ENCODE results near the gene VPS50.

VPS50 gene

DNA sequence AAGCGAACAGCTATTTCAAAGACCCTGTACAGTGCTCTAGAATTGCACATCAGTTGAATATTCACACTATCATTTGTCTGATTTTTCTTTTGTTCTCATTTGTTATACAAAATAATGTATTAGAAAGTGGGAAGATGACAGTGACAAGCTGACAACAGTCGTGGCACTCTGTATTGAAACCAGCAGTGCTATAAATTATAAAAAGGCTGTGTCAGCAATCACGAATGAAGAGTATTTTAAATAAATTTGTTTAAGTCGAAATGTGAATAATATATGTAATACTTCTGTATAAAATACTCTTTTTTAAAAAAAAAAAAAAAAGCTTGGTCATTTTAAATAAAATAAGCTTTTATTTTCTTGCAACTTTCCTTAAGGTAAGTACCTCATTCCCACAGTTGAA is 122.6 kb downstream of the VPS50 start:
- no CpG with 5 or more reads among the region's 4 CpGs for WGBS (ENCODE audit: extremely low coverage, insufficient coverage, insufficient read length)
- Histone ChIP-seq H2AFZ (ENCODE audit: insufficient read depth, low read length, poor library complexity) (no peak overlapping the region), H3K14ac (ENCODE audit: low read length) (no peak overlapping the region), H3K36me3 (ENCODE audit: control insufficient read depth in 1 of 2, insufficient read depth in 2 of 2, low read length in 2 of 2) (no peaks in the 10 kb centered on the region), H3K4me2 (ENCODE audit: low read length) (no peak overlapping the region), H2AK5ac (ENCODE audit: low read length) (no peak overlapping the region), H2BK12ac (ENCODE audit: low read length) (no peak overlapping the region), H3K4ac (ENCODE audit: low read depth, low read length) (no peak overlapping the region), H2BK5ac (ENCODE audit: low read depth, low read length, poor library complexity) (no peak overlapping the region), H3K18ac (ENCODE audit: low read length) (no peak overlapping the region), H4K91ac (ENCODE audit: low read depth, low read length) (no peak overlapping the region), H3K9me3 (ENCODE audit: insufficient read depth, low read depth, low read length) (no peaks in the 10 kb centered on the region), H3K4me1 (ENCODE audit: control insufficient read depth in 1 of 2, insufficient read depth in 2 of 2, low read length in 2 of 2) (no peaks in the 10 kb centered on the region), H3K79me2 (ENCODE audit: control insufficient read depth, insufficient read depth, low read length, poor library complexity) (no peaks in the 10 kb centered on the region), H4K8ac (ENCODE audit: low read depth, low read length) (no peak overlapping the region), H3K9ac (ENCODE audit: low read length) (no peak overlapping the region), H3K23ac (ENCODE audit: low read length) (no peak overlapping the region), H3K79me1 (ENCODE audit: low read length) (no peaks in the 10 kb centered on the region), H3K27me3 (ENCODE audit: insufficient read depth, low read length) (no peaks in the 10 kb centered on the region), H3K4me3 (ENCODE audit: low read depth, low read length) (no peak overlapping the region), H3K27ac (ENCODE audit: low read depth, low read length) (no peak overlapping the region), H4K12ac (ENCODE audit: low read depth, low read length) (no peak overlapping the region), H2BK120ac (ENCODE audit: insufficient read depth, low read length, poor library complexity) (no peak overlapping the region)
- no peak for DNase-seq

DNA sequence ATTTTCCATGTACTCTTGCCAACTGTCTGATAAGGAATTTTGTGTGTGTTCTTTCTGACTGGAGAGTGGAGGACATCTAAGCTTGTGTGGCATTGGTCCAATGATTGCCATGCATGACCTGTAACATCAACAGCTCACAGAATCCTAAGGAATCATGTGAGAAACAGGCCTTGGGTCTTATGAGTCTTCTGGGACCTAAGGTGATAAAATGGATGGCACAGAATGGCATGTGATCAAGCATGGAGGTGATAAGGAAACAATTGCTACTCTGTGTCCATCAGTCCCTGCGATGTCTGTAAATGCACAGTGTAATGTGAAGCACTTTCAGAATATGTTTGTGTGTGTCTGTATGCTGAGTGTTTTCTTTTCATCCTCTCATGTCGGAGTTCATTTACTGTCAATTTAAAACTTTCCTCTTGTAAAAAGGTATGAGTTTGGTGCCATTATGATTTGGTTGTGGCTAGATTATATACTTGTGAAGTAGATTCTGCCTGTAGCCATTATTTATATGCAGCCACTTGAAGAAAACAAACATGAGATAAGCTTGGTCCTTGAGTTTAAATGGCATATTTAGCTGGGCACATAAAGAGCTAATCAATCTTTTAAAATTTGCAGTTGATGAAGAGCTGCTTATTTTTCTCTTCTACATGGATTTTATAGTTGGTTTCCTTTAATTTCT is 127.5 kb downstream of the VPS50 start:
- H3K4ac ChIP-seq (ENCODE audit: low read depth, low read length) = no peak overlapping the region
- DNase-seq = no peak
- H2AFZ ChIP-seq (ENCODE audit: insufficient read depth, low read length, poor library complexity) = no peak overlapping the region
- no peak overlapping the region for H3K14ac ChIP-seq (ENCODE audit: low read length)
- no peak overlapping the region for H3K9ac ChIP-seq (ENCODE audit: low read length)
- no peaks in the 10 kb centered on the region for H3K4me1 ChIP-seq (ENCODE audit: control insufficient read depth in 1 of 2, insufficient read depth in 2 of 2, low read length in 2 of 2)
- H2BK12ac ChIP-seq (ENCODE audit: low read length) = no peak overlapping the region
- H2BK5ac ChIP-seq (ENCODE audit: low read depth, low read length, poor library complexity) = no peak overlapping the region
- no peak overlapping the region for H4K12ac ChIP-seq (ENCODE audit: low read depth, low read length)
- no peaks in the 10 kb centered on the region for H3K36me3 ChIP-seq (ENCODE audit: control insufficient read depth in 1 of 2, insufficient read depth in 2 of 2, low read length in 2 of 2)
- no peaks in the 10 kb centered on the region for H3K9me3 ChIP-seq (ENCODE audit: insufficient read depth, low read depth, low read length)
- no peak overlapping the region for H4K91ac ChIP-seq (ENCODE audit: low read depth, low read length)
- H3K23ac ChIP-seq (ENCODE audit: low read length) = no peak overlapping the region
- H3K27me3 ChIP-seq (ENCODE audit: insufficient read depth, low read length) = no peaks in the 10 kb centered on the region
- WGBS (ENCODE audit: extremely low coverage, insufficient coverage, insufficient read length) = no CpG with 5 or more reads among the region's 2 CpGs
- no peaks in the 10 kb centered on the region for H3K79me1 ChIP-seq (ENCODE audit: low read length)
- H3K4me2 ChIP-seq (ENCODE audit: low read length) = no peak overlapping the region
- H3K4me3 ChIP-seq (ENCODE audit: low read depth, low read length) = no peak overlapping the region
- no peak overlapping the region for H3K18ac ChIP-seq (ENCODE audit: low read length)
- H3K27ac ChIP-seq (ENCODE audit: low read depth, low read length) = no peak overlapping the region
- H3K79me2 ChIP-seq (ENCODE audit: control insufficient read depth, insufficient read depth, low read length, poor library complexity) = no peaks in the 10 kb centered on the region
- no peak overlapping the region for H4K8ac ChIP-seq (ENCODE audit: low read depth, low read length)
- H2AK5ac ChIP-seq (ENCODE audit: low read length) = no peak overlapping the region
- H2BK120ac ChIP-seq (ENCODE audit: insufficient read depth, low read length, poor library complexity) = no peak overlapping the region

DNA sequence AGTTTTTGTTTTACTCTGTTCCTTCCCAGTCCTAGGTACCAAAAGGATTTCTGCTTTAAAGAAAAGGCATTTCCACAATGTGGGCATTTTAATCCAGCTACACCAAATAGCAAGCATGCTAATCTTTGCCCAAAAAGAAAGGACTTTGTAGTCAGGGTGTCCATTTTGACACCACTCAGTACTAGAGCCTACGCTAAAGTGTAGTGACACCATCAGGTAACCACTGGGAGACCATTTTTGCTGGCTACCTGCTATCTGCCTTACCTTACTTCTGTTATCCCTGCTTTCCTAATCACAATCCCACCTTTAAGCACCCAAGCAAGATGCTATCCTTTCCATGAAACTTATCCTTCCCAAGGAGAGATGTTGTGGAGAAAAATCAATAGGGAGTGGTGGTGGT is 129.7 kb downstream of the VPS50 start:
- H2BK120ac ChIP-seq (ENCODE audit: insufficient read depth, low read length, poor library complexity) = no peak overlapping the region
- H2AFZ ChIP-seq (ENCODE audit: insufficient read depth, low read length, poor library complexity) = no peak overlapping the region
- H3K4ac ChIP-seq (ENCODE audit: low read depth, low read length) = no peak overlapping the region
- no peak overlapping the region for H4K12ac ChIP-seq (ENCODE audit: low read depth, low read length)
- no peaks in the 10 kb centered on the region for H3K79me1 ChIP-seq (ENCODE audit: low read length)
- no peaks in the 10 kb centered on the region for H3K27me3 ChIP-seq (ENCODE audit: insufficient read depth, low read length)
- no peak overlapping the region for H3K14ac ChIP-seq (ENCODE audit: low read length)
- WGBS (ENCODE audit: extremely low coverage, insufficient coverage, insufficient read length) = no CpG with 5 or more reads among the region's 1 CpG
- H3K4me1 ChIP-seq (ENCODE audit: control insufficient read depth in 1 of 2, insufficient read depth in 2 of 2, low read length in 2 of 2) = no peaks in the 10 kb centered on the region
- no peak overlapping the region for H2BK12ac ChIP-seq (ENCODE audit: low read length)
- H3K9ac ChIP-seq (ENCODE audit: low read length) = no peak overlapping the region
- H4K91ac ChIP-seq (ENCODE audit: low read depth, low read length) = no peak overlapping the region
- no peak overlapping the region for H3K27ac ChIP-seq (ENCODE audit: low read depth, low read length)
- H3K18ac ChIP-seq (ENCODE audit: low read length) = no peak overlapping the region
- H2BK5ac ChIP-seq (ENCODE audit: low read depth, low read length, poor library complexity) = no peak overlapping the region
- no peaks in the 10 kb centered on the region for H3K9me3 ChIP-seq (ENCODE audit: insufficient read depth, low read depth, low read length)
- no peak overlapping the region for H3K4me2 ChIP-seq (ENCODE audit: low read length)
- no peak overlapping the region for H2AK5ac ChIP-seq (ENCODE audit: low read length)
- H3K36me3 ChIP-seq (ENCODE audit: control insufficient read depth in 1 of 2, insufficient read depth in 2 of 2, low read length in 2 of 2) = no peaks in the 10 kb centered on the region
- H4K8ac ChIP-seq (ENCODE audit: low read depth, low read length) = no peak overlapping the region
- no peak overlapping the region for H3K23ac ChIP-seq (ENCODE audit: low read length)
- no peak overlapping the region for H3K4me3 ChIP-seq (ENCODE audit: low read depth, low read length)
- no peak for DNase-seq
- no peaks in the 10 kb centered on the region for H3K79me2 ChIP-seq (ENCODE audit: control insufficient read depth, insufficient read depth, low read length, poor library complexity)

DNA sequence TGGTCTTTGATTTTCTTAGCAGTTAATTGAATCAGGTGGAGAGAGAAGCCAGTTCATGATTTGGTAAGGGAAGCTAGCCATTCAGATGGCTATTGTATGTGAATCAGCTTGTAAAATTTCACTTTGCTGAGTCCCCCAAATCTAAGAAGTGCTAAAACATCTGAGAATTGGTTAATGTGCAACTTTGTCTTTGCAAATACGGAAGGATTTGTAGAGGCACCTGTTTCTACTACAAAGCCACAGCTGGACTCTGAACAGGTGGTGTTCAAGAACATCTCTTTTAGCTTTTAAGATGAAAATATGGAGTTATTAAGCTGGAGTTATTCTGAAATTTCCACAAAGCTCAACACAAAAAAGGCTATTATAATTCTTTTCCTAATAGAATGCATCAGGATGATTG is 132.6 kb downstream of the VPS50 start:
- no peaks in the 10 kb centered on the region for H3K27me3 ChIP-seq (ENCODE audit: insufficient read depth, low read length)
- H4K91ac ChIP-seq (ENCODE audit: low read depth, low read length) = no peak overlapping the region
- no peak overlapping the region for H2BK120ac ChIP-seq (ENCODE audit: insufficient read depth, low read length, poor library complexity)
- H2AK5ac ChIP-seq (ENCODE audit: low read length) = no peak overlapping the region
- no peak overlapping the region for H2BK12ac ChIP-seq (ENCODE audit: low read length)
- no peak overlapping the region for H3K4ac ChIP-seq (ENCODE audit: low read depth, low read length)
- H3K79me2 ChIP-seq (ENCODE audit: control insufficient read depth, insufficient read depth, low read length, poor library complexity) = no peaks in the 10 kb centered on the region
- no peak overlapping the region for H4K12ac ChIP-seq (ENCODE audit: low read depth, low read length)
- H2AFZ ChIP-seq (ENCODE audit: insufficient read depth, low read length, poor library complexity) = no peak overlapping the region
- H3K14ac ChIP-seq (ENCODE audit: low read length) = no peak overlapping the region
- WGBS (ENCODE audit: extremely low coverage, insufficient coverage, insufficient read length) = no CpG with 5 or more reads among the region's 1 CpG
- no peaks in the 10 kb centered on the region for H3K79me1 ChIP-seq (ENCODE audit: low read length)
- no peaks in the 10 kb centered on the region for H3K9me3 ChIP-seq (ENCODE audit: insufficient read depth, low read depth, low read length)
- H4K8ac ChIP-seq (ENCODE audit: low read depth, low read length) = no peak overlapping the region
- no peak overlapping the region for H3K18ac ChIP-seq (ENCODE audit: low read length)
- no peak for DNase-seq
- no peak overlapping the region for H3K9ac ChIP-seq (ENCODE audit: low read length)
- no peaks in the 10 kb centered on the region for H3K4me1 ChIP-seq (ENCODE audit: control insufficient read depth in 1 of 2, insufficient read depth in 2 of 2, low read length in 2 of 2)
- H3K23ac ChIP-seq (ENCODE audit: low read length) = no peak overlapping the region
- H3K36me3 ChIP-seq (ENCODE audit: control insufficient read depth in 1 of 2, insufficient read depth in 2 of 2, low read length in 2 of 2) = no peaks in the 10 kb centered on the region
- H3K27ac ChIP-seq (ENCODE audit: low read depth, low read length) = no peak overlapping the region
- no peak overlapping the region for H2BK5ac ChIP-seq (ENCODE audit: low read depth, low read length, poor library complexity)
- no peak overlapping the region for H3K4me3 ChIP-seq (ENCODE audit: low read depth, low read length)
- no peak overlapping the region for H3K4me2 ChIP-seq (ENCODE audit: low read length)
